Measurements from ENCODE around the gene MLH3. TPM values are rescaled to one million over a fixed set of nuclear protein-coding genes. Genes with fewer than 3 reads are reported as not detected.

The MLH3 gene
- total RNA-seq, 6 donors from 2014 or later, result 15.9 to 87.0 (median 24.5) TPM

- Histone ChIP-seq H3K27me3 (no peaks in the 10 kb centered on the region), H3K9me3 (no peaks in the 10 kb centered on the region), H3K27ac (no peak overlapping the region), H3K36me3 (no peaks in the 10 kb centered on the region), H3K4me3 (no peak overlapping the region), H3K4me1 (peaks cover 0 to 11% (median 8%) of the 10 kb centered on the region in 4 donors)
- DNase-seq (no peak), ATAC-seq (ENCODE audit: low FRiP score in 2 of 2) (no peak)
- WGBS, 2 donors, result 69 to 72% methylated on average over 1 of the region's 1 CpG
- TF ChIP-seq POLR2A (IDR thresholded peaks at IDR 0.05), result no peak
- TF ChIP-seq EP300 (IDR thresholded peaks at IDR 0.05), result no peak
- TF ChIP-seq POLR2AphosphoS5 (IDR thresholded peaks at IDR 0.05), result no peak
- TF ChIP-seq CTCF (IDR thresholded peaks at IDR 0.05), result no peak
Measured at GRCh38 chr14:74968811-74969210, 82.5 kb downstream of the MLH3 start.

GRCh38 chr14:74965486-74966153, 85.6 kb downstream of the MLH3 start:
- Histone ChIP-seq H3K4me1 (no peaks in the 10 kb centered on the region), H3K27me3 (no peaks in the 10 kb centered on the region), H3K36me3 (no peaks in the 10 kb centered on the region), H3K4me3 (no peak overlapping the region), H3K9me3 (no peaks in the 10 kb centered on the region), H3K27ac (no peak overlapping the region)
- no peak for ATAC-seq (ENCODE audit: low FRiP score in 2 of 2)
- no peak for DNase-seq
- TF ChIP-seq CTCF (IDR thresholded peaks at IDR 0.05), result no peak
- no peak for TF ChIP-seq POLR2AphosphoS5 (IDR thresholded peaks at IDR 0.05)
- TF ChIP-seq POLR2A (IDR thresholded peaks at IDR 0.05), result no peak
- TF ChIP-seq EP300 (IDR thresholded peaks at IDR 0.05), result no peak
- 84 to 97% methylated on average over 3 to 5 of the region's 5 CpGs for WGBS, 2 donors

- no peaks in the 10 kb centered on the region for H3K27me3 ChIP-seq
- ATAC-seq (ENCODE audit: low FRiP score in 2 of 2) (no peak), DNase-seq (no peak)
- no peaks in the 10 kb centered on the region for H3K4me1 ChIP-seq
- H3K27ac ChIP-seq, result no peak overlapping the region
- H3K36me3 ChIP-seq, result no peaks in the 10 kb centered on the region
- no peak for TF ChIP-seq CTCF (IDR thresholded peaks at IDR 0.05)
- no peak for TF ChIP-seq POLR2A (IDR thresholded peaks at IDR 0.05)
- TF ChIP-seq EP300 (IDR thresholded peaks at IDR 0.05), result no peak
- TF ChIP-seq POLR2AphosphoS5 (IDR thresholded peaks at IDR 0.05), result no peak
- H3K9me3 ChIP-seq, result no peaks in the 10 kb centered on the region
- no peak overlapping the region for H3K4me3 ChIP-seq
- 57 to 91% methylated on average over 3 to 4 of the region's 4 CpGs for WGBS, 2 donors
Measured at GRCh38 chr14:74964787-74965485, 86.3 kb downstream of the MLH3 start.

Small RNAs within 50 kb of the gene (small RNA-seq; reads per million reads assigned to genes)
- 0 reads per million in 4 donors for gene RNU6-689P

Other genes with a start within 250 kb of the MLH3 start
- gene PROX2, start 175.3 kb downstream of the MLH3 start, total RNA-seq, result under 1 TPM in 2 of 6 donors, not detected in 4; 0.07 to 0.11 TPM
- gene DLST, start 169.6 kb downstream of the MLH3 start, total RNA-seq, result 10 to 100 TPM; 81.0 to 95.3 (median 83.1) TPM
- 10 to 100 TPM in 2 of 6 donors, 1 to 10 TPM in 4; 3.4 to 29.3 (median 7.3) TPM for gene RPS6KL1, start 128.2 kb downstream of the MLH3 start, total RNA-seq
- gene PGF, start 95.9 kb downstream of the MLH3 start, total RNA-seq, result 10 to 100 TPM in 2 of 6 donors, 1 to 10 TPM in 3, under 1 TPM in 1; 0.89 to 21.3 (median 5.0) TPM
- 10 to 100 TPM; 22.2 to 40.7 (median 32.5) TPM for gene EIF2B2, start 48.5 kb downstream of the MLH3 start, total RNA-seq
- gene ACYP1, start 12.6 kb upstream of the MLH3 start, total RNA-seq, result 10 to 100 TPM in 5 of 6 donors, 1 to 10 TPM in 1; 7.9 to 46.1 (median 13.7) TPM
- gene ZC2HC1C, start 18.2 kb upstream of the MLH3 start, total RNA-seq, result 10 to 100 TPM in 3 of 6 donors, 1 to 10 TPM in 3; 3.2 to 21.0 (median 9.7) TPM
- gene NEK9, start 75.6 kb upstream of the MLH3 start, total RNA-seq, result 10 to 100 TPM; 37.5 to 96.4 (median 78.9) TPM
- gene TMED10, start 125.1 kb upstream of the MLH3 start, total RNA-seq, result 100 to 1,000 TPM in 4 of 6 donors, 10 to 100 TPM in 2; 72.3 to 314 (median 186) TPM
- 1,000 to 10,000 TPM in 1 of 6 donors, 100 to 1,000 TPM in 5; 386 to 1,146 (median 633) TPM for gene FOS, start 227.4 kb upstream of the MLH3 start, total RNA-seq

Data from upper lobe of left lung (tissue), 6 donors.